Fibroblast of upper back skin (primary cell): ENCODE data around the gene LOXL3.

ENCODE experiments used
- DNase-seq: peaks from one replicate; pipeline ENCODE4 v3.0.0-alpha.2; 2013

Gene LOXL3

GRCh38 chr2:74482801-74483674, 70.7 kb downstream of the LOXL3 start, which contains the start of the genes CCDC142 and TTC31:
Gene CCDC142 (minus strand): TSS chr2:74482998. CDS start chr2:74482837, 161 bp downstream.
Gene TTC31 (plus strand): TSS chr2:74483081. CDS start chr2:74483096, 15 bp downstream.
- DNase-seq: peak; percentile 94
